ENCODE results near the gene CSNK1G2.

Gene CSNK1G2

GRCh38 chr19:2012941-2013682, 72.1 kb downstream of the CSNK1G2 start:
- H3K4me2 ChIP-seq (ENCODE audit: low read depth, low read length) = no peak overlapping the region

GRCh38 chr19:2013683-2013961, 72.7 kb downstream of the CSNK1G2 start:
- Histone ChIP-seq H3K79me2 (ENCODE audit: low read length) (peaks cover 49% of the 10 kb centered on the region), H4K20me1 (ENCODE audit: insufficient read depth, low read length) (no peaks in the 10 kb centered on the region), H3K27ac (ENCODE audit: low read length) (no peak overlapping the region), H3F3A (ENCODE audit: insufficient read depth, low read length) (peaks cover 6% of the 10 kb centered on the region), H3K9ac (ENCODE audit: low read length) (no peak overlapping the region), H2AFZ (ENCODE audit: low read length) (no peak overlapping the region), H3K4me2 (ENCODE audit: low read depth, low read length) (no peak overlapping the region), H3K9me2 (replicated peaks; ENCODE audit: insufficient read depth, low read length) (no peaks in the 10 kb centered on the region), H3K4me1 (ENCODE audit: low read length) (0 out of 2 replicates have a peak, but pooled peaks cover 5% of the 10 kb centered on the region), H3K27me3 (replicated peaks; ENCODE audit: insufficient read depth, low read length) (no peaks in the 10 kb centered on the region), H3K36me3 (replicated peaks; ENCODE audit: insufficient read depth, low read length) (no peaks in the 10 kb centered on the region), H3K9me3 (replicated peaks; ENCODE audit: insufficient read depth, low read length) (no peaks in the 10 kb centered on the region), H3K4me3 (ENCODE audit: low read length) (no peak overlapping the region)
- DNase-seq = no peak
- TF ChIP-seq CTCF (IDR thresholded peaks at IDR 0.05; ENCODE audit: low read length) (no peak), EZH2 (optimal IDR thresholded peaks at IDR 0.05; ENCODE audit: low read depth, low read length) (no peak), EZH2phosphoT487 (IDR thresholded peaks at IDR 0.05; ENCODE audit: low read length) (no peak)

More at GRCh38 chr19:2012941-2013682, 72.1 kb downstream of the CSNK1G2 start:
- Histone ChIP-seq H3K4me1 (ENCODE audit: low read length) (0 out of 2 replicates have a peak, but pooled peaks cover 5% of the 10 kb centered on the region), H3F3A (ENCODE audit: insufficient read depth, low read length) (peaks cover 6% of the 10 kb centered on the region), H3K9me2 (replicated peaks; ENCODE audit: insufficient read depth, low read length) (no peaks in the 10 kb centered on the region), H3K4me3 (ENCODE audit: low read length) (no peak overlapping the region), H4K20me1 (ENCODE audit: insufficient read depth, low read length) (no peaks in the 10 kb centered on the region), H3K27ac (ENCODE audit: low read length) (no peak overlapping the region), H2AFZ (ENCODE audit: low read length) (no peak overlapping the region), H3K9ac (ENCODE audit: low read length) (no peak overlapping the region), H3K27me3 (replicated peaks; ENCODE audit: insufficient read depth, low read length) (no peaks in the 10 kb centered on the region), H3K9me3 (replicated peaks; ENCODE audit: insufficient read depth, low read length) (no peaks in the 10 kb centered on the region), H3K36me3 (replicated peaks; ENCODE audit: insufficient read depth, low read length) (no peaks in the 10 kb centered on the region), H3K79me2 (ENCODE audit: low read length) (peaks cover 49% of the 10 kb centered on the region)
- TF ChIP-seq CTCF (IDR thresholded peaks at IDR 0.05; ENCODE audit: low read length) (no peak), EZH2 (optimal IDR thresholded peaks at IDR 0.05; ENCODE audit: low read depth, low read length) (no peak), EZH2phosphoT487 (IDR thresholded peaks at IDR 0.05; ENCODE audit: low read length) (no peak)
- no peak for DNase-seq

- Histone ChIP-seq H3K9me2 (replicated peaks; ENCODE audit: insufficient read depth, low read length) (no peaks in the 10 kb centered on the region), H3K9me3 (replicated peaks; ENCODE audit: insufficient read depth, low read length) (no peaks in the 10 kb centered on the region), H3K4me1 (ENCODE audit: low read length) (0 out of 2 replicates have a peak, but pooled peaks cover 5% of the 10 kb centered on the region), H3K9ac (ENCODE audit: low read length) (no peak overlapping the region), H3K79me2 (ENCODE audit: low read length) (peaks cover 49% of the 10 kb centered on the region), H3K4me3 (ENCODE audit: low read length) (no peak overlapping the region), H3K27ac (ENCODE audit: low read length) (no peak overlapping the region), H3F3A (ENCODE audit: insufficient read depth, low read length) (peaks cover 6% of the 10 kb centered on the region), H4K20me1 (ENCODE audit: insufficient read depth, low read length) (no peaks in the 10 kb centered on the region), H3K36me3 (replicated peaks; ENCODE audit: insufficient read depth, low read length) (no peaks in the 10 kb centered on the region), H2AFZ (ENCODE audit: low read length) (no peak overlapping the region), H3K27me3 (replicated peaks; ENCODE audit: insufficient read depth, low read length) (no peaks in the 10 kb centered on the region), H3K4me2 (ENCODE audit: low read depth, low read length) (peak overlapping the region; percentile 90; the same call in 1 of the 2 replicates)
- TF ChIP-seq EZH2phosphoT487 (IDR thresholded peaks at IDR 0.05; ENCODE audit: low read length) = no peak
- no peak for TF ChIP-seq CTCF (IDR thresholded peaks at IDR 0.05; ENCODE audit: low read length)
- no peak for TF ChIP-seq EZH2 (optimal IDR thresholded peaks at IDR 0.05; ENCODE audit: low read depth, low read length)
- DNase-seq = no peak
Observed at GRCh38 chr19:2014131-2014571, 73.2 kb downstream of the CSNK1G2 start.

Measured in MM.1S (cell line).